Endothelial cell of umbilical vein (primary cell): ENCODE data around the gene MINAR1. TPM values are rescaled to one million over a fixed set of nuclear protein-coding genes. Genes with fewer than 3 reads are reported as not detected.

Source experiments
- BruUV-seq: library from RNA; stranded (reverse); fragments of 400-500 nt; replicated peaks from 2 replicates; lab custom pipeline; 2021; lab: Mats Ljungman, UMichigan
- CTCF ChIA-PET: fragments of 300-600, 350-600 bp; sonication (Branson Sonifier 250); formaldehyde crosslinking; loops from one replicate; lab custom pipeline; 2021; ENCODE audit warnings: antibody characterized with exemption, inconsistent platforms; lab: Charles Lee
- POLR2A ChIA-PET: fragments of 300-600, 350-600 bp; sonication (Branson Sonifier 250); formaldehyde crosslinking; loops from one replicate; lab custom pipeline; 2021; ENCODE audit warnings: antibody characterized with exemption, inconsistent platforms; lab: Charles Lee
- DNase-seq: peaks from one replicate; pipeline ENCODE4 v3.0.0-alpha.2; 2011; ENCODE audit warnings: low read depth, low spot score
- FAIRE-seq: peaks from 2 replicates; lab custom pipeline; 2011; peaks lifted over from hg19 to GRCh38; lab: Jason Lieb, UNC
- H2AFZ ChIP-seq: 2 replicates; pipeline ENCODE4 v1.6.0; 2012; ENCODE audit warnings: low read depth, low read length, control low read depth, inconsistent platforms
- H3K27ac ChIP-seq: 2 replicates; pipeline ENCODE4 v1.5.1; 2011; ENCODE audit warnings: low read depth, mild to moderate bottlenecking, control low read depth, low read length, moderate library complexity; ENCODE audit not compliant: insufficient read depth
- H3K27me3 ChIP-seq, 2 experiments: 2 replicates each; pipeline versions ENCODE4 v1.6.0 to v1.6.1; 2011; ENCODE audit warnings: low read length in 2 of 2, mixed read lengths in 1 of 2; ENCODE audit not compliant: control insufficient read depth in 2 of 2, insufficient read depth in 2 of 2
- H3K36me3 ChIP-seq, 2 experiments: 2 replicates in 1 of 2; 3 replicates in 1 of 2; pipeline ENCODE4 v1.5.1; 2011; ENCODE audit warnings: low read length in 2 of 2, mild to moderate bottlenecking in 1 of 2, moderate library complexity in 1 of 2; ENCODE audit not compliant: control insufficient read depth in 2 of 2, insufficient read depth in 2 of 2; ENCODE audit errors: extremely low read depth in 1 of 2
- H3K4me1 ChIP-seq: 3 replicates; pipeline ENCODE4 v1.5.1; 2011; ENCODE audit warnings: mild to moderate bottlenecking, low read length; ENCODE audit not compliant: control insufficient read depth, insufficient read depth; ENCODE audit errors: extremely low read depth
- H3K4me2 ChIP-seq: 2 replicates; pipeline ENCODE4 v1.6.1; 2011; ENCODE audit warnings: low read length, control low read depth, mixed read lengths; ENCODE audit not compliant: insufficient read depth
- H3K4me3 ChIP-seq, 3 experiments: fragments of 200-600 bp in 1 of 3; sonication (generic), shearing (Covaris generic) in 1 of 3; replicated peaks in 1 of 3; 2 replicates each; pipeline ENCODE4 v1.5.1; 2011 to 2016; ENCODE audit warnings: control low read depth in 3 of 3, low read length in 3 of 3, mild to moderate bottlenecking in 2 of 3, inconsistent platforms in 1 of 3, low read depth in 1 of 3, moderate library complexity in 1 of 3; ENCODE audit not compliant: insufficient read depth in 1 of 3
- H3K79me2 ChIP-seq: 2 replicates; pipeline ENCODE4 v1.6.0; 2012; ENCODE audit warnings: low read length, inconsistent platforms; ENCODE audit not compliant: control insufficient read depth, insufficient read depth
- H3K9ac ChIP-seq: replicated peaks from 2 replicates; pipeline ENCODE3; 2011; ENCODE audit warnings: low read length, control low read depth; ENCODE audit not compliant: insufficient read depth; ENCODE audit errors: extremely low read depth
- H3K9me1 ChIP-seq: replicated peaks from 3 replicates; pipeline ENCODE4 v1.6.0; 2011; ENCODE audit warnings: mild to moderate bottlenecking, low read length; ENCODE audit not compliant: control insufficient read depth, insufficient read depth; ENCODE audit errors: extremely low read depth
- H3K9me3 ChIP-seq: replicated peaks from 2 replicates; pipeline ENCODE4 v1.5.1; 2012; ENCODE audit warnings: low read length, inconsistent platforms; ENCODE audit not compliant: control insufficient read depth, insufficient read depth
- H4K20me1 ChIP-seq: replicated peaks from 2 replicates; pipeline ENCODE3; 2011; ENCODE audit warnings: mild to moderate bottlenecking, low read length; ENCODE audit not compliant: control insufficient read depth, insufficient read depth; ENCODE audit errors: extremely low read depth
- EZH2 ChIP-seq: IDR thresholded peaks from 2 replicates; pipeline ENCODE4 v1.6.1; 2012; ENCODE audit warnings: borderline replicate concordance, low read depth, mild to moderate bottlenecking, moderate library complexity, low read length, inconsistent platforms; ENCODE audit not compliant: severe bottlenecking
- FOS ChIP-seq: IDR thresholded peaks from 2 replicates; pipeline ENCODE4 v1.6.1; 2011; ENCODE audit warnings: mild to moderate bottlenecking, low read length, moderate library complexity, borderline replicate concordance; ENCODE audit not compliant: insufficient read depth
- GATA2 ChIP-seq: IDR thresholded peaks from 2 replicates; pipeline ENCODE4 v1.7.0; 2011; ENCODE audit warnings: low read depth, mild to moderate bottlenecking, moderate library complexity, mixed read lengths, low read length; ENCODE audit not compliant: insufficient read length, insufficient read depth
- JUN ChIP-seq: IDR thresholded peaks from 2 replicates; pipeline ENCODE4 v1.6.1; 2011; ENCODE audit warnings: borderline replicate concordance, low read depth; ENCODE audit not compliant: insufficient read length, insufficient read depth
- MYC ChIP-seq: IDR thresholded peaks from one replicate; pipeline ENCODE4 v1.6.1; 2011; ENCODE audit warnings: mild to moderate bottlenecking, low read depth, low read length
- POLR2A ChIP-seq: IDR thresholded peaks from 2 replicates; pipeline ENCODE4 v1.6.1; 2012; ENCODE audit warnings: low read depth, mild to moderate bottlenecking, control low read depth, low read length
- POLR2AphosphoS5 ChIP-seq: IDR thresholded peaks from 2 replicates; pipeline ENCODE4 v1.6.1; 2012; ENCODE audit warnings: low read depth, mild to moderate bottlenecking, control low read depth, low read length, moderate library complexity; ENCODE audit not compliant: insufficient read depth
- dilution Hi-C: fragments of 300-500 bp; cut with MboI; formaldehyde crosslinking; loops from one replicate; pipeline ENCODE4 v1.15.0; 2019; ENCODE audit warnings: low sequenced_read_pairs; ENCODE audit not compliant: extremely low pct_ligation_motif_present
- intact Hi-C: fragments of 100-400 bp; cut with micrococcal nuclease; formaldehyde crosslinking; loops from one replicate; pipeline ENCODE4 v1.10.0; 2022
- polyA plus RNA-seq, 4 experiments: library from polyadenylated mRNA; depleted of rRNA in 3 of 4; stranded (reverse) in 3 of 4; unstranded in 1 of 4; fragments of >200 nt; gene quantifications; 2 replicates each; pipeline versions ENCODE4 v1.2.1 to v1.2.3, GENCODE V29; 2011 to 2012; ENCODE audit warnings: missing spikeins in 1 of 4
- total RNA-seq: library from RNA; stranded (reverse); gene quantifications from 2 replicates; pipeline ENCODE4 v1.2.3, GENCODE V29; 2021
- TF ChIP-seq, protein P1 (sequence below), 2 donors: IDR thresholded peaks; 1 replicate in 1 of 2; 2 replicates in 1 of 2; pipeline ENCODE4 v1.5.1; 2011; ENCODE audit warnings: low read length in 2 of 2, mild to moderate bottlenecking in 2 of 2, moderate library complexity in 2 of 2, control low read depth in 1 of 2, inconsistent platforms in 1 of 2, low read depth in 1 of 2; ENCODE audit not compliant: insufficient read depth in 1 of 2; ENCODE audit errors: extremely low read depth in 1 of 2
- TF ChIP-seq, protein P2 (sequence below): IDR thresholded peaks from 2 replicates; pipeline ENCODE4 v1.6.1; 2011; ENCODE audit not compliant: insufficient read depth, insufficient read length

Gene MINAR1
- total and polyA plus RNA-seq, 2 donors (not counting 3 experiments of a cell fraction or from before 2014, with no cell fraction given) = 0.33 to 0.93 TPM

DNA sequence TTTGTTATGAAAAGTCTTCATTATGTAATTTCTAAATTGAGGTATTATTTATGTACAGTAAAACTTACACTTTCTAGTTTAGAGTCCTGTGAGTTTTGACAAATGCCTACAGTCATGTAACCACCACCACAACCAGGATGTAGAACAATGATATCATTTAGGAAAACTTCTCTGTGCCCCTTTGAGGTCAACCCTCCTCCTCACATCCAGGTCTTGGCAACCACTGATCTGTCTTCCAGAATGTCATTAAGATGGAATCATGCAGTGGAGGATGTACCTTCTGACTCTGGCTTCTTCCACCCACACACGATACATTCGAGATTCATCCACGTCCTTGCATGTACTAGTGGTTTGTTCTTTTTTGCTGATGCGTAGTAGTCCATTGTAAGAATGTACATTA, 23.2 kb downstream of the MINAR1 start:
- no peaks in the 10 kb centered on the region for H4K20me1 ChIP-seq
- CTCF ChIA-PET = no interaction called here
- H3K4me3 ChIP-seq = no peak overlapping the region
- H2AFZ ChIP-seq = no peak overlapping the region
- H3K27me3 ChIP-seq = no peaks in the 10 kb centered on the region
- no peak overlapping the region for H3K9ac ChIP-seq
- H3K9me3 ChIP-seq = no peaks in the 10 kb centered on the region
- FAIRE-seq = no peak
- no peaks in the 10 kb centered on the region for H3K79me2 ChIP-seq
- no TSS peak for BruUV-seq
- dilution Hi-C loops (no loop called here), intact Hi-C loops (no loop called here)
- H3K36me3 ChIP-seq = no peaks in the 10 kb centered on the region
- no peak for DNase-seq
- TF ChIP-seq JUN (no peak), MYC (no peak), FOS (no peak), GATA2 (no peak), POLR2AphosphoS5 (no peak), EZH2 (no peak), POLR2A (no peak)
- TF ChIP-seq, protein P1, sequence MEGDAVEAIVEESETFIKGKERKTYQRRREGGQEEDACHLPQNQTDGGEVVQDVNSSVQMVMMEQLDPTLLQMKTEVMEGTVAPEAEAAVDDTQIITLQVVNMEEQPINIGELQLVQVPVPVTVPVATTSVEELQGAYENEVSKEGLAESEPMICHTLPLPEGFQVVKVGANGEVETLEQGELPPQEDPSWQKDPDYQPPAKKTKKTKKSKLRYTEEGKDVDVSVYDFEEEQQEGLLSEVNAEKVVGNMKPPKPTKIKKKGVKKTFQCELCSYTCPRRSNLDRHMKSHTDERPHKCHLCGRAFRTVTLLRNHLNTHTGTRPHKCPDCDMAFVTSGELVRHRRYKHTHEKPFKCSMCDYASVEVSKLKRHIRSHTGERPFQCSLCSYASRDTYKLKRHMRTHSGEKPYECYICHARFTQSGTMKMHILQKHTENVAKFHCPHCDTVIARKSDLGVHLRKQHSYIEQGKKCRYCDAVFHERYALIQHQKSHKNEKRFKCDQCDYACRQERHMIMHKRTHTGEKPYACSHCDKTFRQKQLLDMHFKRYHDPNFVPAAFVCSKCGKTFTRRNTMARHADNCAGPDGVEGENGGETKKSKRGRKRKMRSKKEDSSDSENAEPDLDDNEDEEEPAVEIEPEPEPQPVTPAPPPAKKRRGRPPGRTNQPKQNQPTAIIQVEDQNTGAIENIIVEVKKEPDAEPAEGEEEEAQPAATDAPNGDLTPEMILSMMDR (IDR thresholded peaks at IDR 0.05; ENCODE audit: extremely low read depth in 1 of 2, insufficient read depth in 1 of 2, low read depth in 1 of 2, low read length in 2 of 2) = no peak
- TF ChIP-seq, protein P2, sequence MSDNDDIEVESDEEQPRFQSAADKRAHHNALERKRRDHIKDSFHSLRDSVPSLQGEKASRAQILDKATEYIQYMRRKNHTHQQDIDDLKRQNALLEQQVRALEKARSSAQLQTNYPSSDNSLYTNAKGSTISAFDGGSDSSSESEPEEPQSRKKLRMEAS = no peak
- POLR2A ChIA-PET = no interaction called here
- no peak overlapping the region for H3K27ac ChIP-seq
- H3K4me1 ChIP-seq = no peaks in the 10 kb centered on the region
- H3K4me2 ChIP-seq = no peak overlapping the region
- no peaks in the 10 kb centered on the region for H3K9me1 ChIP-seq
